ENCODE measurements around the gene ADAM19.

ADAM19 gene

DNA sequence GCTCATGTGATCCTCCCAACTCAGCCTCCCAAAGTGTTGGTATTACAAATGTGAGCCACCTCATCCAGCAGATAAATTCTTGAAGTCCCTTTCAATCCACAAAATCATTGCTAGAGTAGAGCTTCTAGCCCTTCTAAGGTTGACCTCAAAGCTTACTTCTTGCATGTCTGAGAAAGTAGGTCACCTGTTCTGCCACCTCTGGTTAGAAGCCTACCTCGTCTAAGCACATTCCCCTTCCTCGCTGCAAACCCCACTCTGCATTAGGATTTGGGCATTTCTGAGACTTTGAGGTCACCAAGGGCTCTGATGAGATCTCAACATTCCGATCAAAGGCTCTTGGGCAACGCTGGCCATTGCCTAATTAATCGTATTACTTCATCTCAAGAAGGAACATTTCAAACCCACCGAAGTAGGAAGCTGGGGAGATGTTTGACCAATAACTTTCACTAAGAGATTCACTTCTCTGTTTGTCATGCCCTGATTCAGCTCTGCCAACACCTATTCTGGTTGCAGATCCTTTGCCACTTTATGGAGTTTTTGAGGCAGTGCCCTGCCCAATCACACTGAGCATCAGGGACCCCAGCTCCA lies 8.6 kb downstream of the ADAM19 start:
- H3K27ac ChIP-seq, result no peak overlapping the region
- no peak for DNase-seq
- no peaks in the 10 kb centered on the region for H3K9me3 ChIP-seq (ENCODE audit: severe bottlenecking)
- no peaks in the 10 kb centered on the region for H3K36me3 ChIP-seq
- TF ChIP-seq, protein P1, sequence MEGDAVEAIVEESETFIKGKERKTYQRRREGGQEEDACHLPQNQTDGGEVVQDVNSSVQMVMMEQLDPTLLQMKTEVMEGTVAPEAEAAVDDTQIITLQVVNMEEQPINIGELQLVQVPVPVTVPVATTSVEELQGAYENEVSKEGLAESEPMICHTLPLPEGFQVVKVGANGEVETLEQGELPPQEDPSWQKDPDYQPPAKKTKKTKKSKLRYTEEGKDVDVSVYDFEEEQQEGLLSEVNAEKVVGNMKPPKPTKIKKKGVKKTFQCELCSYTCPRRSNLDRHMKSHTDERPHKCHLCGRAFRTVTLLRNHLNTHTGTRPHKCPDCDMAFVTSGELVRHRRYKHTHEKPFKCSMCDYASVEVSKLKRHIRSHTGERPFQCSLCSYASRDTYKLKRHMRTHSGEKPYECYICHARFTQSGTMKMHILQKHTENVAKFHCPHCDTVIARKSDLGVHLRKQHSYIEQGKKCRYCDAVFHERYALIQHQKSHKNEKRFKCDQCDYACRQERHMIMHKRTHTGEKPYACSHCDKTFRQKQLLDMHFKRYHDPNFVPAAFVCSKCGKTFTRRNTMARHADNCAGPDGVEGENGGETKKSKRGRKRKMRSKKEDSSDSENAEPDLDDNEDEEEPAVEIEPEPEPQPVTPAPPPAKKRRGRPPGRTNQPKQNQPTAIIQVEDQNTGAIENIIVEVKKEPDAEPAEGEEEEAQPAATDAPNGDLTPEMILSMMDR (IDR thresholded peaks at IDR 0.05; ENCODE audit: low read depth, low read length), result no peak
- no peak overlapping the region for H3K4me3 ChIP-seq (ENCODE audit: low read depth, low read length)
- H3K27me3 ChIP-seq (ENCODE audit: insufficient read depth, low read depth, severe bottlenecking), result no peaks in the 10 kb centered on the region

DNA sequence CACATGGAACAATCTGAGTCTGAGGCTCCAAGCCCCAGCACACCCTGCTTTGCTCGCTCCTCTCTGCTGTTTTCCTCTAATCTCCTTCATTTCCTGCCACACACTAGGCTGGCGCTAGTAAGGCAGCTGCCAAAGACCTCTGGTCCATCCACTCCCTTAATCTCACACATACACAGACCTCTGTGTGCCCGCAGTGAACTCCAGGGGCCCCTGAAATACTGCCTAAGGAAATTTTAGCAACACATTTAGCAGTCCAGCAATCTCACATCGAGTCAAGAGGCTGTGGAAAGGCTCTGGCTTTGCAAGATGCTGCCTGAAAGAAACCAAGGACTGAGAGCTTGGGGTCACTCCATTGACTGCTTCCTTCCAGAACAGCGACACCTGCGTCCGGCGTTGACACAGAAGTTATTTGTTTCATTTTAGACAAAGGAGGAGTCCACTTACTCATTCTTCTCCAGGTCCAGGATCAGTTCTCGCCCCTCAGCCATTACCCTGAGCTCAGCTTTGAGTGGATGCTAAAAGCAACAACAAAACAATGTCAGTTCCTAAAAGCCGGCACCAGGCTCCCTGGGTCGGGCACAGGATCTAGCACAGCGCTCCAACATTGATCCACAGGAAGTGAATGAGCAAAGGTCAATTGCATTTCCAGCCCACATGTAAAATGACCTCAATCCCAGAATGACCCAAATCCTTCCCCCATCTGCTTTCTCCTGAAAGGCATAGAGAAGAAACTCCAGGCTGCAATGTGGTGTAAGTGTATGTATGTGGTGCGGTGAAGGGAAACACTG lies 11.5 kb downstream of the ADAM19 start:
- Histone ChIP-seq H3K27me3 (ENCODE audit: insufficient read depth, low read depth, severe bottlenecking) (no peaks in the 10 kb centered on the region), H3K4me3 (ENCODE audit: low read depth, low read length) (peak overlapping the region; percentile 33), H3K9me3 (ENCODE audit: severe bottlenecking) (no peaks in the 10 kb centered on the region), H3K27ac (peak overlapping the region; percentile 80), H3K36me3 (no peaks in the 10 kb centered on the region)
- DNase-seq, result peak; percentile 71
- TF ChIP-seq, protein P1 (IDR thresholded peaks at IDR 0.05; ENCODE audit: low read depth, low read length), result peak; percentile 68

DNA sequence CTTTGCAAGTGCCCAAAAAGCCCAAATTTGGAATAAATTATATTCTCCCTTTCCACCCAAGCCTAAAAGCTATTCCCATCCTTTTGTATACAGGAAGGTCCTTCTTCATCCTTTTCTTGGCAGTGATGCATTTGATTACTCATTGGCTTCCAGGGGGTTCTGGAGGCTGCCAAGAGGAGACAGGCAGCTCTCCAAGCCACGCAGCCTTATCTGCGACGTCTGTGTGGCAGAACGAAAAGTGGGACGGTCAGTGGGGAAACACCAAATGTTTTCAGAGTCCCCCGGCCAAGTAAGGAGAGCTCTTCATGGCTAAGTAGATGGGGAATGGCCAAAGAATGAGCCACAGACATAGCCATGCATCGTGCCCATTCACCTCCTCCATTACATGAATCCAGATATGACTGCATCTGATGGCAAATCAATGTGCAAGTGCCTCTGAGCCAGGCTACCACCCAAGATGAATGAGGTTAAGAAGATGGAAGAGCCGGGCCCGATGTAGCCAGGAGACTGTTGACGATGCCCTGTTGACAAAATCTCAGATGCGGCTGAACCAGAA lies 12.1 kb downstream of the ADAM19 start:
- H3K36me3 ChIP-seq, result no peaks in the 10 kb centered on the region
- H3K4me3 ChIP-seq (ENCODE audit: low read depth, low read length), result no peak overlapping the region
- H3K9me3 ChIP-seq (ENCODE audit: severe bottlenecking), result no peaks in the 10 kb centered on the region
- no peaks in the 10 kb centered on the region for H3K27me3 ChIP-seq (ENCODE audit: insufficient read depth, low read depth, severe bottlenecking)
- H3K27ac ChIP-seq, result peak overlapping the region; percentile 80; the same call in 1 of the 2 replicates
- no peak for DNase-seq
- TF ChIP-seq, protein P1 (IDR thresholded peaks at IDR 0.05; ENCODE audit: low read depth, low read length), result no peak

DNA sequence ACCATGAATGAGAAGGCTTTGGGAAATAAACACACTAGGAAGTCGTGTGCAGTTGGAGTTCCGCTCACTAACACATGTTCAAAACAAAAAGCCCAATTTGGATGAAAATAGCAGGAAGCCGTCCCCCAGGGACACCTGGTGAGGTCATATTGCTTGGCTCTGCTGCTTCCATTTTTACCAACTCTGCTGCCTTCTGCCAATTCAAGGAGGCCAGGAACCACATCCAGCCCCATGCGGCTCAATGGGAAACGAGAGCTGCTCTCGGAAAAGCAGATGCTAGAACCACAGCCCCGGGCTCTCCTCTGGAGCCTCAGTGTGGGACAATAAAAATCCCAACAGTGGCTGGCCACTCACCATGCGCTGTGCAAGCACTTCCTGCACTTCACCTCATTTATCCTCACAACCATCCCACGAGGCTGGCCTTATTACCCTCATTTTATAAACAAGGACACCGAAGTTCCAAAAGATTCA lies 13.4 kb downstream of the ADAM19 start:
- Histone ChIP-seq H3K36me3 (no peaks in the 10 kb centered on the region), H3K4me3 (ENCODE audit: low read depth, low read length) (no peak overlapping the region), H3K27me3 (ENCODE audit: insufficient read depth, low read depth, severe bottlenecking) (no peaks in the 10 kb centered on the region), H3K9me3 (ENCODE audit: severe bottlenecking) (no peaks in the 10 kb centered on the region), H3K27ac (no peak overlapping the region)
- no peak for DNase-seq
- TF ChIP-seq, protein P1 (IDR thresholded peaks at IDR 0.05; ENCODE audit: low read depth, low read length), result no peak

DNA sequence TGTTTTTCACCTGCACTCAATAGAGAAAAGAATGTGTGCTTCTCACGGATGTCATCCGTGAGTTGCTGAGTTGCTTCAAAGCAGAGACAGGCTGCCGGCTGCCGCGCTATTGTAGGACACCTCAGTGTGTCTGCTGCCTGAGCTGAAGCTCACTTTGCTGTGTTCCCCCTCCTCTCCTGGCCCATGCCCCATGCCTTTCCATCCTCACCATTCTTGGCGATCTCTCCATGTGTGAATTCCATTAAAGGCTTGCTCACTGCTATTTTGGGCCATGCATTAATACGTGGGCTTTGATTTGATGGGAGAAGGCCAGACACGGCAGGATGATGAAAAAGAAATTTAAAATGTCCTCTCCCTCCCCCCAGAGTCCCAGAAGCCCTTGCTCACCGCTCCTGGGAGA lies 14.5 kb downstream of the ADAM19 start:
- no peaks in the 10 kb centered on the region for H3K27me3 ChIP-seq (ENCODE audit: insufficient read depth, low read depth, severe bottlenecking)
- H3K9me3 ChIP-seq (ENCODE audit: severe bottlenecking), result no peaks in the 10 kb centered on the region
- H3K27ac ChIP-seq, result no peak overlapping the region
- TF ChIP-seq, protein P1 (IDR thresholded peaks at IDR 0.05; ENCODE audit: low read depth, low read length), result no peak
- H3K4me3 ChIP-seq (ENCODE audit: low read depth, low read length), result no peak overlapping the region
- no peaks in the 10 kb centered on the region for H3K36me3 ChIP-seq
- no peak for DNase-seq

All from WERI-Rb-1 (cell line).